Lower leg skin (tissue), 4 donors: ENCODE measurements around the gene BUB3. TPM values are rescaled to one million over a fixed set of nuclear protein-coding genes. Genes with fewer than 3 reads are reported as not detected.

ENCODE experiments used
- DNase-seq, 2 donors: peaks; one replicate each; pipeline ENCODE4 v3.0.0-alpha.2; 2019; ENCODE audit warnings: low spot score in 2 of 2
- H3K4me3 ChIP-seq: fragments of 200-600 bp; sonication (generic); 2 replicates; pipeline ENCODE4 v1.5.1; 2017; ENCODE audit warnings: mild to moderate bottlenecking, low read depth; ENCODE audit not compliant: poor library complexity, severe bottlenecking
- CTCF ChIP-seq, 3 donors: fragments of 450-650 bp; IDR thresholded peaks; one replicate each; pipeline ENCODE4 v1.5.1; 2016; ENCODE audit warnings: antibody characterized with exemption in 3 of 3, mild to moderate bottlenecking in 3 of 3, moderate library complexity in 2 of 3
- POLR2A ChIP-seq, 2 donors: fragments of 450-650 bp; IDR thresholded peaks; one replicate each; pipeline ENCODE4 v1.6.1; 2016 to 2017; ENCODE audit warnings: antibody characterized with exemption in 2 of 2, mild to moderate bottlenecking in 1 of 2, moderate library complexity in 1 of 2
- WGBS, 2 donors: methylation state at CpG; one replicate each; pipeline ENCODE4 v1.1.5; 2018; 5-methylcytosine and 5-hydroxymethylcytosine counted together
- intact Hi-C: fragments of 100-400 bp; cut with DNase I; formaldehyde crosslinking; loops from one replicate; pipeline ENCODE4 v1.15.0; 2023; ENCODE audit warnings: low total_unique reads
- total RNA-seq, 4 donors: library from RNA; depleted of rRNA; stranded (reverse); fragments of >200 nt; gene quantifications; one replicate each; pipeline ENCODE4 v1.1.0, GENCODE V29; 2016

BUB3 gene
- 100 to 1,000 TPM in 2 of 4 donors, 10 to 100 TPM in 2; 75.7 to 125 (median 102) TPM for total RNA-seq

DNA sequence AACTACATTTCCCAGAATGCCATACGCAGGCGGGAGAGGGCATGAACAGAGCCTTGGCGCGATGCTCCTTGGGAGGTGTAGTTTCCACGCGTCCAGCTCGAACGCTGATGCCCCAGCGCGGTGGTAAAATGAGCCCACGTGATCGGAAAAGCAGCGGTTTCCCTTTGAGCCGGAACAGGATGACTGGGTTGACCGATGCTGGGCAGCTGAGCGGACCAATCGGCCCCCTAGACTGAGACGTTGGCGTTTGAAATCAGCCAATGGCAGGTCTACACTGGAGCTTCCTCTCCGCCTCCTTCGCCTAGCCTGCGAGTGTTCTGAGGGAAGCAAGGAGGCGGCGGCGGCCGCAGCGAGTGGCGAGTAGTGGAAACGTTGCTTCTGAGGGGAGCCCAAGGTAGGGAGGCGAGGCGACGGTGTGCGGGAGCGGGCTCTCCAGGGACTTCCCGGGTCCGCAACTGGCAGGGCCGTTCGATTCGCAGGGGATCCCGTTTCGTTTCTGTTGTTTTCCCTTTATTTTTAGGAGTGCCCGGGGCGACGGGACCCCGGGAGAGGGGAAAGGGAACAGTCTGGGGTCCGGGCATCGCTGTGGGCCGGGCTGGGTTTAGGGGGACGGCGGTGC is at the start of gene BUB3:
Gene BUB3, plus strand, starts transcription at position 311 of the 619 bp plus-strand sequence. CDS start 516 bp downstream, outside the sequence.
- DNase-seq, result peak; percentile 99
- intact Hi-C loops, result no loop called here
- TF ChIP-seq CTCF (IDR thresholded peaks at IDR 0.05) (no peak), POLR2A (IDR thresholded peaks at IDR 0.05) (peak in 1 of 2 donors; percentile 58)
- 0 to 1% methylated on average over 30 to 48 of the region's 50 CpGs for WGBS, 2 donors
- peak within 1 kb of the TSS; percentile 87 for H3K4me3 ChIP-seq

DNA sequence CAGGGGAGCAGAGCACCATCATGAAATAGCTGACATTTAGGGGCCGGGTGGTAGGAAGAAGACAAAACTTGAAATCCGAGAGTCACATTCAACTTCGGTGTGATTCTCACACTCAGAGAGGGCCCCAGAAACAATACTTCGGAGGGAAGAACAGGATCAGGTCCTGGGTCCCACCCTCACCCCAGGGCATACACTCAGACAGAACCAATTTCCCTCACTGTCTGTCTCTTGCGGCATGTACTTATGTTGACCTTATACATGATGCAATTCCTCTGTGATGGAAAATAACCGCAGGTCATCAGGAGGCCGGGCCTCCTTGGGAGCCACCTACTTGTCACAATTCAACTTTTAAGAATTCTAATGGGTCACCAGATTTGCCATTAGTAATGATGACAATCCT is 44.7 kb upstream of the BUB3 start:
- 52 to 57% methylated on average over 7 of the region's 7 CpGs for WGBS, 2 donors
- DNase-seq, result no peak
- H3K4me3 ChIP-seq, result no peak overlapping the region
- intact Hi-C loops, result no loop called here
- TF ChIP-seq POLR2A (IDR thresholded peaks at IDR 0.05) (no peak), CTCF (IDR thresholded peaks at IDR 0.05) (no peak)

DNA sequence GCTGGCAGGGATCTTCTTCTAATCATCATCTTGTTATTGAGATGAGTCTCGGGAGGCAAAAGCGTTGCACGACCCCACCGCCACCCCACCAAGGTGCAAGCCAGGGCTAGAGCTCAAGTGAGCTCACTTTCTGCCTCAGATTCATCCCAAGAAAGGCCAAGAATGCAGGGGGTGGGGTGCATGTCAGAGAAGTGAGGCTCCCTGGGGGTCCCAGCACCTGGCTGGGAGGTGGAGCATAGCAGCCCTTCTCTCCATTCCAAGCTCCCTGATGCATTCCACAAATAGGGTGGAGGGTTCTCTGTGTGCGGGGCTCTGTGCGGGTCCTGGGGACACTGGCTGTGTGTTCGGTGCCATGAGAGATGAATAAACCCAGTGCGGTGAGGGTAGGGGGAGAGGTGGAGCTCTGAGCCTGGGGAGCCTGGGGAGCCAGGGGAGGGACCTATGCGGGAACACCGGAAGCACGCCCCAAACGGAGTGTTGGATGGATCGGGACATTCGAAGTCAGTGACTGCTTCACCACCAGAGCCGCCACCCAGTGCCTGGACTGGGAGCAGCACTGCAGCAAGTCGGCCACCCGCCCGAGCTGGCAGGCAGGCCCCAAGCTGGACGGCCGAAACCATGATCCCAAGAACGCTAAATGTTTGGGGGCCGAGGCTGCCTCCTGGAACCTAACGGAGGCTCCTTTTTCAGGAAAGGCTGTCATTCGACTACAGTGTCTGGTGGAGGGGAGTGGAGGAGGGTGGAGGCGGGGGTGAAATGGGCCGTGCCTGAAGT is 36.4 kb upstream of the BUB3 start:
- 14 to 21% methylated on average over 23 of the region's 26 CpGs for WGBS, 2 donors
- intact Hi-C loops, result no loop called here
- no peak overlapping the region for H3K4me3 ChIP-seq
- no peak for DNase-seq
- TF ChIP-seq CTCF (IDR thresholded peaks at IDR 0.05), result no peak
- TF ChIP-seq POLR2A (IDR thresholded peaks at IDR 0.05), result no peak

- TF ChIP-seq POLR2A (IDR thresholded peaks at IDR 0.05), result no peak
- no peak for TF ChIP-seq CTCF (IDR thresholded peaks at IDR 0.05)
- DNase-seq, result no peak
- no peak overlapping the region for H3K4me3 ChIP-seq
- intact Hi-C loops, result no loop called here
- 74 to 85% methylated on average over 8 of the region's 8 CpGs for WGBS, 2 donors
Measured at GRCh38 chr10:123119081-123119480, 35.1 kb upstream of the BUB3 start.

- no peak for TF ChIP-seq CTCF (IDR thresholded peaks at IDR 0.05)
- TF ChIP-seq POLR2A (IDR thresholded peaks at IDR 0.05), result no peak
- H3K4me3 ChIP-seq, result no peak overlapping the region
- intact Hi-C loops, result no loop called here
- 71 to 79% methylated on average over 5 of the region's 5 CpGs for WGBS, 2 donors
- DNase-seq, result no peak
Measured at GRCh38 chr10:123126246-123126645, 28.0 kb upstream of the BUB3 start.
